Mesendoderm (in vitro differentiated cells): ENCODE data around the gene PYGO2.

Experiments used
- DNase-seq: peaks from one replicate; pipeline ENCODE4 v3.0.0; 2013
- H2AK5ac ChIP-seq: 2 replicates; pipeline ENCODE4 v1.6.1; 2013; ENCODE audit warnings: low read length, inconsistent platforms
- H2BK120ac ChIP-seq: 2 replicates; pipeline ENCODE4 v1.6.1; 2013; ENCODE audit warnings: low read depth, mild to moderate bottlenecking, low read length, moderate library complexity, mixed read lengths
- H2BK15ac ChIP-seq: replicated peaks from 2 replicates; pipeline ENCODE4 v1.6.1; 2013; ENCODE audit warnings: low read depth, mild to moderate bottlenecking, moderate library complexity
- H2BK5ac ChIP-seq: 2 replicates; pipeline ENCODE4 v1.6.1; 2013; ENCODE audit warnings: low read length, inconsistent platforms
- H3K18ac ChIP-seq: 2 replicates; pipeline ENCODE4 v1.6.1; 2013; ENCODE audit warnings: mild to moderate bottlenecking, low read length, mixed read lengths
- H3K23ac ChIP-seq: one replicate; pipeline ENCODE4 v1.6.1; 2013; ENCODE audit warnings: low read length
- H3K27ac ChIP-seq: 2 replicates; pipeline ENCODE4 v1.5.1; 2013; ENCODE audit warnings: low read depth, mild to moderate bottlenecking, inconsistent platforms, low read length, moderate library complexity
- H3K27me3 ChIP-seq: 2 replicates; pipeline ENCODE4 v1.6.1; 2013; ENCODE audit warnings: low read length, control low read depth, mild to moderate bottlenecking, inconsistent platforms; ENCODE audit not compliant: insufficient read depth, poor library complexity
- H3K36me3 ChIP-seq: 2 replicates; pipeline ENCODE4 v1.6.1; 2013; ENCODE audit warnings: low read length, inconsistent platforms; ENCODE audit not compliant: control insufficient read depth, insufficient read depth
- H3K4ac ChIP-seq: one replicate; pipeline ENCODE4 v1.6.1; 2013; ENCODE audit warnings: low read depth, mild to moderate bottlenecking, low read length, moderate library complexity
- H3K4me1 ChIP-seq: 2 replicates; pipeline ENCODE4 v1.6.1; 2013; ENCODE audit warnings: low read depth, low read length, inconsistent platforms; ENCODE audit not compliant: control insufficient read depth
- H3K4me2 ChIP-seq: 2 replicates; pipeline ENCODE4 v1.6.1; 2013; ENCODE audit warnings: low read length
- H3K4me3 ChIP-seq: 2 replicates; pipeline ENCODE4 v1.5.1; 2013; ENCODE audit warnings: mild to moderate bottlenecking, low read length
- H3K56ac ChIP-seq: one replicate; pipeline ENCODE4 v1.6.1; 2013; ENCODE audit warnings: low read length
- H3K79me1 ChIP-seq: 2 replicates; pipeline ENCODE4 v1.6.1; 2013; ENCODE audit warnings: low read length, inconsistent platforms
- H3K79me2 ChIP-seq: 2 replicates; pipeline ENCODE4 v1.6.1; 2013; ENCODE audit warnings: mild to moderate bottlenecking, low read length; ENCODE audit not compliant: control insufficient read depth, insufficient read depth
- H3K9ac ChIP-seq: 2 replicates; pipeline ENCODE4 v1.6.1; 2013; ENCODE audit warnings: low read length, inconsistent platforms
- H4K5ac ChIP-seq: one replicate; pipeline ENCODE4 v1.6.1; 2013; ENCODE audit warnings: low read length
- H4K8ac ChIP-seq: one replicate; pipeline ENCODE4 v1.6.1; 2013; ENCODE audit warnings: low read depth, mild to moderate bottlenecking, control low read depth, low read length, moderate library complexity
- WGBS: extraction: QIAGEN DNeasy Blood & Tissue Kit; methylation state at CpG from one replicate; pipeline ENCODE4 v1.1.7; 2013; ENCODE audit warnings: low lambda C conversion rate, missing lambda C conversion rate; ENCODE audit not compliant: insufficient coverage; ENCODE audit errors: extremely low coverage; 5-methylcytosine and 5-hydroxymethylcytosine counted together

Gene PYGO2

DNA sequence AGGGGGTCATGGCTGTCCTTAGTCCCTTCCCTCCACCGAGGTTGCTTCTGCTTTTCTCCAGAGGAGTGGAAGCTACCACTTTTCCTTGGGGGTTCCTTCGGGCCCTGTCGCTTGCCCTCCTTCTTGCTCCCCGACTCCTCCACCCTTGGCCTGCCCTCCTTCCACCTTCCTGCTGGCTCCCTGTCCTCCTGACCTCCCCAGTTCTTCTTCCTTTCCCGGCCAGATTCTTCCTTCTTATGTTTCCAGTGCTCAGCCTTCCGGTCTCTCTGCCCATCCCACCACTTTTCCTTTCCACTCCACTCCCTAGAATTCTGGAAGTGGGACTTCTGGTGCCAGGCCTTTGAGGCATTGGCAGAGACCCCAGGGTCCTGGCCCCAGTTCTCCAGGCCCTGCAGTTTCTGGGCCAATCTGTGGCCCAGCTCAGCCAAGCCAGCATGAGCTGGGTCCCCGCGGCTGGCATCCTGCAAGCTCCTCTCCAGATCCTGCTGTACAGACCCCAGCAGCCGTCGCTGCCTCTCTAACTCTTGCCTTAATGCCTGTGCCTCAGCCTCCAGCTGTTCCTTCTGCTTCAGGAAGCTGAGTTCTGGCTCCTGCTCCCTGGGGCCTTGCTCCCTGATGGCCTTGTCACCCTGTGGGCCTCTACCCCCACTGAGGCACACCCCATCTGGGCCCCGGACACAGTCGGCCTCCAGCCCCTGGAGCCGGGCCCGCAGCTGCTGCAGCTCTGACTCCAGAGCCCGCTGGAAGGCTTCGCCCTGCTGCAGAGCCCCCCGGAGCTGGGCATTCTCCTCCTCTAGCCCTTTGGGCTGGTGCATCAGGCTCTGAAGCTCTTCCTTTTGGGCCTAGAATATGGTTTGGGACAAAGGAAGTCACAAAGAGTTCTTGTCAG, 15.4 kb downstream of the PYGO2 start:
- H2BK120ac ChIP-seq = no peak overlapping the region
- H4K8ac ChIP-seq = no peak overlapping the region
- H3K27me3 ChIP-seq = no peaks in the 10 kb centered on the region
- DNase-seq = no peak
- H3K23ac ChIP-seq = no peak overlapping the region
- no peak overlapping the region for H2BK15ac ChIP-seq
- H3K27ac ChIP-seq = no peak overlapping the region
- H3K4me2 ChIP-seq = no peak overlapping the region
- no peak overlapping the region for H4K5ac ChIP-seq
- no peaks in the 10 kb centered on the region for H3K79me1 ChIP-seq
- H3K4ac ChIP-seq = no peak overlapping the region
- H3K9ac ChIP-seq = no peak overlapping the region
- H3K36me3 ChIP-seq = no peaks in the 10 kb centered on the region
- WGBS = no CpG with 5 or more reads among the region's 17 CpGs
- no peaks in the 10 kb centered on the region for H3K79me2 ChIP-seq
- H3K56ac ChIP-seq = no peak overlapping the region
- H3K4me1 ChIP-seq = peaks cover 2% of the 10 kb centered on the region
- H2BK5ac ChIP-seq = no peak overlapping the region
- no peak overlapping the region for H3K18ac ChIP-seq
- no peak overlapping the region for H3K4me3 ChIP-seq
- H2AK5ac ChIP-seq = no peak overlapping the region

DNA sequence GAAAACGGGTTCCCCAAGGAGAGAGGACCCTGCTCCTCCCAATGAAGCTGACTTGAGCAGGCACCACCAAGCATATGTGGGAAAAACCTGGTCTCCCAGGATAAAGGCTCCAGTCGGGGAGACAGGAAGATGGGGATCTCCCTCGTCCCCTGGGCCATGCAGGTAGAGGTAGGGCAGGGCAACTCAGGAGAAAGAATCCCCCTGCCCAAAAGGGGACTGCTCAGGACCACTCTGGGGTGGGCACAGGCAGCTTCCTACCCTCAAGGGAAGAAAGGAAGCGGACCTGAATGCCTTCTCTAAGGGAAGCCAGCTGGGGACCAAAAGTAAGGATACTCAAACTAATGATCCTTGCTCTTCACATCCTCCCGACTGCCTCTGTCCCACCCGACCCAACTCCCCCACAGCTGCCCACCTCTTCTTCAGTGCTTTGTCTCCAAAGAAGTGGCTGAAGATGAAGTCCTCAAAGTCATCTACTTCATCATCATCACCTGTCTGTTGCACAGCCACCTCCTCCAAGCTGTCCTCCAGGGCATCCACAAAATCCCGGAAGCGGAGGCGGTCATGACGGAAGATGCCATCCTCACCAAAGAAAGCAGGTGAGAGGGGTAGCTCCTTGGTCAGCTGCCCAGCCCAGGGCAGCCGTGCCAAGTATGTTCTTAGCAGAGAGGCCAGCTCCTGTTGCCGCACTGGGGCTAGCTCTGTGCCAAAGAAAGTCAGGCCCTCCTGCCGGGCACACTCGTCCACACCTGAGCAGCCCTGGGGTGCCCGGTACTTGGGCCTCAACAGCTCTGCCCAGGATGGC, 16.2 kb downstream of the PYGO2 start:
- H3K18ac ChIP-seq = no peak overlapping the region
- H3K36me3 ChIP-seq = no peaks in the 10 kb centered on the region
- no peak overlapping the region for H3K27ac ChIP-seq
- no peaks in the 10 kb centered on the region for H3K27me3 ChIP-seq
- H3K79me1 ChIP-seq = no peaks in the 10 kb centered on the region
- H3K56ac ChIP-seq = no peak overlapping the region
- H2BK5ac ChIP-seq = no peak overlapping the region
- no peak overlapping the region for H3K9ac ChIP-seq
- H3K4me3 ChIP-seq = no peak overlapping the region
- no peak overlapping the region for H2BK15ac ChIP-seq
- peaks cover 2% of the 10 kb centered on the region for H3K4me1 ChIP-seq
- H4K8ac ChIP-seq = no peak overlapping the region
- H3K4me2 ChIP-seq = no peak overlapping the region
- WGBS = no CpG with 5 or more reads among the region's 15 CpGs
- no peak overlapping the region for H4K5ac ChIP-seq
- H3K4ac ChIP-seq = no peak overlapping the region
- no peak for DNase-seq
- H2AK5ac ChIP-seq = no peak overlapping the region
- no peak overlapping the region for H2BK120ac ChIP-seq
- no peaks in the 10 kb centered on the region for H3K79me2 ChIP-seq
- H3K23ac ChIP-seq = no peak overlapping the region

DNA sequence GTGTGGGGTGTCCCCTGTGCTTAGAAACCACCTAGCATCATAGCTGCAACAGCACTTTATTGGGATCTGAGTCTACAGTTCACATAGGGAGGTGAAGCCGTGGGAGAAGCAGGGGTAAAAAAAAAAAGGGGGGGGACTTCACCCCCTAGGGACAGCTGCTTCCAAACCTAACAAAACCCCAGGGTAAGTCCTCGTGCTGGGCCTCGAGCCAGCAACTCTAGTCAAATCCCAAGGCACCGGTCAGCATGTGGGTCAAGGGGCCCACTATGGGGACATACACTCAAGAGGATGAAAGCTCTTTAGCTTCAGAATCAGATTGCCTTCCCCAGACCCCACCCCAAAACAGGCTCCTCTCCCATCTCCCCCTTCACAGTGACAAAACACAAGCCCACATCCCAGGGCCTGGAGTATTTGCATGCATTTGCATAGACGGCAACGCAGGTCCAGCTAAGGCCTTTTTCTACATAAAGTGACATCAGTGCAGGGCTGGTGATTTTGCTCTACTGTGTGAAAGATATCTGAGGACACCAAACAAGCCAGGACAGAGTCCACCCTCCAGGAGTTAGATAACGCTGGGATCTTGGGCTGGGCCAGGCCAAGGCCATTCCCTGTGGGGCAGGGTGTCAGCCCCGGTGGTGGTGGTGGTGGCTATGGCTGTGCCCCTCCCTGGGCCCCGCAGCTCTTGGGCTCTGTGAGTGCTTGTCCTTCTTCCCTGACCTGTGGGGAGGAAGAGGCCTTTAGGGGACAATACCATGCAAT, 17.0 kb downstream of the PYGO2 start:
- Histone ChIP-seq H4K5ac (no peak overlapping the region), H3K4me3 (no peak overlapping the region), H3K4me2 (no peak overlapping the region), H2BK15ac (no peak overlapping the region), H3K79me2 (no peaks in the 10 kb centered on the region), H3K27ac (no peak overlapping the region), H3K4me1 (peaks cover 6% of the 10 kb centered on the region), H3K27me3 (no peaks in the 10 kb centered on the region), H2BK120ac (no peak overlapping the region), H3K56ac (no peak overlapping the region), H3K4ac (no peak overlapping the region), H3K36me3 (no peaks in the 10 kb centered on the region), H3K79me1 (no peaks in the 10 kb centered on the region), H3K23ac (no peak overlapping the region), H4K8ac (no peak overlapping the region), H3K9ac (no peak overlapping the region), H2BK5ac (no peak overlapping the region), H3K18ac (no peak overlapping the region), H2AK5ac (no peak overlapping the region)
- WGBS = no CpG with 5 or more reads among the region's 9 CpGs
- DNase-seq = no peak

- H2BK15ac ChIP-seq = no peak overlapping the region
- no peak overlapping the region for H3K4ac ChIP-seq
- no peak overlapping the region for H2BK5ac ChIP-seq
- peak; percentile 61 for DNase-seq
- no peak overlapping the region for H3K4me3 ChIP-seq
- no peaks in the 10 kb centered on the region for H3K36me3 ChIP-seq
- H3K9ac ChIP-seq = no peak overlapping the region
- no peak overlapping the region for H2AK5ac ChIP-seq
- peaks cover 6% of the 10 kb centered on the region for H3K4me1 ChIP-seq
- no peaks in the 10 kb centered on the region for H3K79me2 ChIP-seq
- no peak overlapping the region for H4K8ac ChIP-seq
- H3K79me1 ChIP-seq = no peaks in the 10 kb centered on the region
- H2BK120ac ChIP-seq = no peak overlapping the region
- H3K4me2 ChIP-seq = no peak overlapping the region
- no peak overlapping the region for H3K56ac ChIP-seq
- H3K23ac ChIP-seq = no peak overlapping the region
- H3K18ac ChIP-seq = no peak overlapping the region
- H3K27me3 ChIP-seq = no peaks in the 10 kb centered on the region
- no peak overlapping the region for H3K27ac ChIP-seq
- WGBS = no CpG with 5 or more reads among the region's 6 CpGs
- H4K5ac ChIP-seq = no peak overlapping the region
These were observed 17.8 kb downstream of the PYGO2 start for GRCh38 chr1:154943649-154944400.

DNA sequence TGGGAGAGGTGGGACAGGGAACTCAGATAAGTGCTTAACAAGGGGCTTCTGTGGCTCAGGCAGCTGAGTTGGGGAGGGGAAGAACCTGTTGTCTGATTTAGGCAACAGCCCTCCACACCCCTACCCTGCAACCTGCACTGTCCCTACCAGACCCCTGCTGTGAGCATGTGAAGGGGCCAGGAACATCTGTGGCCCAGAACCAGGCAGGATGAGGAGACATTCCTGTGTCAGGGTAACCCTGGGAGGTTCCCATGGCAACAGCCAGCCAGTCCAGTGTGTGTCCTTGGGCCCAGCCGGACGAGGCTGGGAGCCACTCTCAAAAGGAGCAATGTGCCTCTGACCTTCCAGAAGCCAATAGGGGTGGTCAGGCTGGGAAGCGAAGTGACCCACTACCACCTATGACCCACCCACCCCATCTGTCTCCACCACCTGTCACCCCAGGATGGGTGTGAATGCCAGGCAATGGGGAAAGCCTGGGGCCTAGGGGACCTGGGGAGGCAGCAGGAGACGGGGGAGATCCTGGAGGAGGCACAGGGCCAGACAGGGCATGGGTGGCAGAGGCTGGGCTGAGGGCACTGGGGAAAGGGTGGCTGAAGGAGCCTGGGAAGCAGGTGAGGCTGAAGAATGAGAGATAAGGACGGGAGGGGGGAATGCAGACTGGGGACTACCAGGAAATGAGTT, 20.1 kb downstream of the PYGO2 start:
- H4K8ac ChIP-seq = no peak overlapping the region
- no peaks in the 10 kb centered on the region for H3K79me1 ChIP-seq
- peak; percentile 55 for DNase-seq
- H3K56ac ChIP-seq = peak overlapping the region; percentile 34
- no peak overlapping the region for H3K27ac ChIP-seq
- H3K9ac ChIP-seq = no peak overlapping the region
- H3K18ac ChIP-seq = no peak overlapping the region
- no peak overlapping the region for H2BK120ac ChIP-seq
- no CpG with 5 or more reads among the region's 5 CpGs for WGBS
- H3K79me2 ChIP-seq = no peaks in the 10 kb centered on the region
- no peak overlapping the region for H4K5ac ChIP-seq
- H3K4me1 ChIP-seq = peaks cover 6% of the 10 kb centered on the region
- H2BK15ac ChIP-seq = no peak overlapping the region
- H3K36me3 ChIP-seq = no peaks in the 10 kb centered on the region
- no peaks in the 10 kb centered on the region for H3K27me3 ChIP-seq
- H2BK5ac ChIP-seq = no peak overlapping the region
- no peak overlapping the region for H3K4me3 ChIP-seq
- no peak overlapping the region for H2AK5ac ChIP-seq
- H3K23ac ChIP-seq = no peak overlapping the region
- H3K4me2 ChIP-seq = no peak overlapping the region
- no peak overlapping the region for H3K4ac ChIP-seq
